ENCODE data around the gene SMC1B. TPM values are rescaled to one million over a fixed set of nuclear protein-coding genes. Genes with fewer than 3 reads are reported as not detected.

The SMC1B gene
- total RNA-seq, 3 donors from 2014 or later (not counting 1 experiment from before 2014, with no cell fraction given): 0.07 to 0.09 TPM; not detected in 1

- Histone ChIP-seq H3K27ac (ENCODE audit: low read length) (no peak overlapping the region), H3K9me3 (ENCODE audit: control insufficient read depth, insufficient read depth, low read length) (no peaks in the 10 kb centered on the region), H3K27me3 (ENCODE audit: control insufficient read depth, insufficient read depth, low read length) (no peaks in the 10 kb centered on the region), H3K36me3 (ENCODE audit: control insufficient read depth, insufficient read depth, low read length) (no peaks in the 10 kb centered on the region), H3K4me3 (ENCODE audit: low read length) (no peak overlapping the region), H3K4me1 (ENCODE audit: control insufficient read depth, insufficient read depth, low read length) (peaks cover 5% of the 10 kb centered on the region)
- 92% methylated on average over 17 of the region's 18 CpGs for WGBS (ENCODE audit: insufficient coverage)
- Mint-ChIP-seq H3K4me1 (peaks cover 0 to under 1% of the 10 kb centered on the region in 2 donors), H3K36me3 (no peaks in the 10 kb centered on the region), H3K4me3 (no peak overlapping the region), H3K27ac (no peak overlapping the region), H3K27me3 (ENCODE audit: low read depth in 2 of 2) (no peaks in the 10 kb centered on the region), H3K9me3 (no peaks in the 10 kb centered on the region)
- intact Hi-C loops (cut with micrococcal nuclease): no loop called here
- no peak for DNase-seq
- ATAC-seq: no peak
- TF ChIP-seq, protein P1, sequence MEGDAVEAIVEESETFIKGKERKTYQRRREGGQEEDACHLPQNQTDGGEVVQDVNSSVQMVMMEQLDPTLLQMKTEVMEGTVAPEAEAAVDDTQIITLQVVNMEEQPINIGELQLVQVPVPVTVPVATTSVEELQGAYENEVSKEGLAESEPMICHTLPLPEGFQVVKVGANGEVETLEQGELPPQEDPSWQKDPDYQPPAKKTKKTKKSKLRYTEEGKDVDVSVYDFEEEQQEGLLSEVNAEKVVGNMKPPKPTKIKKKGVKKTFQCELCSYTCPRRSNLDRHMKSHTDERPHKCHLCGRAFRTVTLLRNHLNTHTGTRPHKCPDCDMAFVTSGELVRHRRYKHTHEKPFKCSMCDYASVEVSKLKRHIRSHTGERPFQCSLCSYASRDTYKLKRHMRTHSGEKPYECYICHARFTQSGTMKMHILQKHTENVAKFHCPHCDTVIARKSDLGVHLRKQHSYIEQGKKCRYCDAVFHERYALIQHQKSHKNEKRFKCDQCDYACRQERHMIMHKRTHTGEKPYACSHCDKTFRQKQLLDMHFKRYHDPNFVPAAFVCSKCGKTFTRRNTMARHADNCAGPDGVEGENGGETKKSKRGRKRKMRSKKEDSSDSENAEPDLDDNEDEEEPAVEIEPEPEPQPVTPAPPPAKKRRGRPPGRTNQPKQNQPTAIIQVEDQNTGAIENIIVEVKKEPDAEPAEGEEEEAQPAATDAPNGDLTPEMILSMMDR (IDR thresholded peaks at IDR 0.05): no peak
These were observed 16.8 kb upstream of the SMC1B start for GRCh38 chr22:45429981-45430775.

GRCh38 chr22:45429424-45429823, 16.0 kb upstream of the SMC1B start:
- ATAC-seq (no peak), DNase-seq (no peak)
- no peak overlapping the region for H3K27ac ChIP-seq (ENCODE audit: low read length)
- H3K36me3 ChIP-seq (ENCODE audit: control insufficient read depth, insufficient read depth, low read length): no peaks in the 10 kb centered on the region
- intact Hi-C loops (cut with micrococcal nuclease): no loop called here
- Mint-ChIP-seq H3K27me3 (ENCODE audit: low read depth in 2 of 2) (no peaks in the 10 kb centered on the region), H3K9me3 (no peaks in the 10 kb centered on the region), H3K27ac (no peak overlapping the region), H3K36me3 (no peaks in the 10 kb centered on the region), H3K4me3 (no peak overlapping the region), H3K4me1 (no peaks in the 10 kb centered on the region)
- TF ChIP-seq, protein P1 (IDR thresholded peaks at IDR 0.05): no peak
- H3K4me1 ChIP-seq (ENCODE audit: control insufficient read depth, insufficient read depth, low read length): peaks cover 6% of the 10 kb centered on the region
- no peaks in the 10 kb centered on the region for H3K9me3 ChIP-seq (ENCODE audit: control insufficient read depth, insufficient read depth, low read length)
- no peak overlapping the region for H3K4me3 ChIP-seq (ENCODE audit: low read length)
- WGBS (ENCODE audit: insufficient coverage): 87% methylated on average over 10 of the region's 10 CpGs
- H3K27me3 ChIP-seq (ENCODE audit: control insufficient read depth, insufficient read depth, low read length): no peaks in the 10 kb centered on the region

DNA sequence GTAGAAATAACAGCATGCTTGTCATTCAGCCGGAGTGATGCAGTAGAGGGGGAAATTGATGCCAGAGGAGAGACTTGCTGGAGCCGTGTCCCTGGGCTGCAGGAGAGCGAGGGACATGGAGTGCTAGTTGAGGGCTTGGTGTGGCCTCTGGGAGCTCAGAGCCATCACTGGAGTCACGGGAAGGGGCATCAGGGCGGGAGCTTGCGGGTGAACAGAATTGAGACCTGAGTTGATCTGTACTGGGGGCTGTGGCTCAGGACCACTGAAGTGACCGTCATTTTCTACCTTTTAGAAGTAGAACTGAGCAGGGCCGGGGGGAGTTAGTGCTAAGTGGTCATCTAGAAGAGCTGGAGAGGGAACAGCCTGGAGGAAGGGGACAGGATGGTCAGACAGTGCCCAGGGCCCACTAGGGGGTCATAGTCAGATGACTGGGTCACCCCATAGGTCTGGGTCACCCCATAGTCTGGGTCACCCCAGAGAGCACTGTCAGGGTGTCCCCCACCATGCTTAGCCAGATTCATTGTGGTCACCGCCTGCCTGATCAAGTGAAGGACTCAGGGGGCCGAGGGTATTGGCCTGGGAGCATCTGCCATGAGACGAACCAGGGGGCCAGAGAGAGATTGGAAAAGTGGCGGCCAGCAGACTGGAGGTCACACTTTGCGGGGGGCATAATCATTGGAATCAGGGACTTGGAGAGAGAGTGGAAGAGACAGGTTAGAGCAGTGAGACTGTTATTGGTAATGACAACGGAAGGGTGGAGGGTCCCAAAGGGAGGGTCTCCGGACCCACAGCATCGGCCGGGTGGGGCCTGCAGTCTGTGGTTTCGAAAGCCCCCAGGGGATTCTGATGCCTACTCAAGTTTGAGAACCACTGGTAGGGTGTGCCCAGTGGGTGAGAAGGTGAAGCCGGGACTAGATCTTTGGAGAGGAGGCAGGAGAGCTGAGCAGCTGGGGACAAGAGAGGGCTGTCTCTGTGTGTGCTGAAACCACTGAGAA, 15.3 kb upstream of the SMC1B start:
- intact Hi-C loops (cut with micrococcal nuclease): no loop called here
- Histone ChIP-seq H3K9me3 (ENCODE audit: control insufficient read depth, insufficient read depth, low read length) (no peaks in the 10 kb centered on the region), H3K36me3 (ENCODE audit: control insufficient read depth, insufficient read depth, low read length) (no peaks in the 10 kb centered on the region), H3K27me3 (ENCODE audit: control insufficient read depth, insufficient read depth, low read length) (no peaks in the 10 kb centered on the region), H3K4me1 (ENCODE audit: control insufficient read depth, insufficient read depth, low read length) (peaks cover 8% of the 10 kb centered on the region), H3K27ac (ENCODE audit: low read length) (no peak overlapping the region), H3K4me3 (ENCODE audit: low read length) (no peak overlapping the region)
- WGBS (ENCODE audit: insufficient coverage): 91% methylated on average over 19 of the region's 19 CpGs
- DNase-seq (no peak), ATAC-seq (no peak)
- Mint-ChIP-seq H3K9me3 (no peaks in the 10 kb centered on the region), H3K36me3 (no peaks in the 10 kb centered on the region), H3K4me1 (no peaks in the 10 kb centered on the region), H3K4me3 (no peak overlapping the region), H3K27ac (no peak overlapping the region), H3K27me3 (ENCODE audit: low read depth in 2 of 2) (no peaks in the 10 kb centered on the region)
- TF ChIP-seq, protein P1 (IDR thresholded peaks at IDR 0.05): no peak
